HepG2 (cell line): ENCODE measurements around the gene CCDC57.
"Not testable (repeated sequence)": the region's sequence is repeated elsewhere in the genome, so short reads cannot be mapped to it uniquely, and the experiment has no call there.

Source experiments
- ATF1 ChIP-seq: IDR thresholded peaks from 2 replicates; pipeline ENCODE4 v1.6.1; 2016; ENCODE audit warnings: mild to moderate bottlenecking, control low read depth
- BRF2 ChIP-seq: sonication (generic); formaldehyde crosslinking; IDR thresholded peaks from 2 replicates; pipeline ENCODE4 v1.8.1; 2022; ENCODE audit warnings: mild to moderate bottlenecking, missing genetic modification reagents
- POLR2A ChIP-seq, 2 experiments: IDR thresholded peaks; 2 replicates each; pipeline ENCODE4 v1.6.1; 2011; ENCODE audit warnings: low read depth in 2 of 2, low read length in 2 of 2, mild to moderate bottlenecking in 1 of 2, moderate library complexity in 1 of 2; ENCODE audit not compliant: insufficient read depth in 1 of 2
- POLR2AphosphoS5 ChIP-seq: IDR thresholded peaks from 2 replicates; pipeline ENCODE4 v1.6.1; 2012; ENCODE audit warnings: low read depth, low read length
- YEATS2 ChIP-seq: sonication (generic); formaldehyde crosslinking; IDR thresholded peaks from 2 replicates; pipeline ENCODE4 v1.4.0; 2020; ENCODE audit warnings: missing genetic modification reagents, borderline replicate concordance
- ZNF878 ChIP-seq: sonication (generic); formaldehyde crosslinking; IDR thresholded peaks from 2 replicates; pipeline ENCODE4 v1.8.1; 2023; ENCODE audit warnings: mild to moderate bottlenecking, missing genetic modification reagents, moderate library complexity
- TF ChIP-seq, protein P1 (sequence below): IDR thresholded peaks from 2 replicates; pipeline ENCODE4 v1.6.1; 2016

- not testable (repeated sequence) for TF ChIP-seq BRF2 (CRISPR knock-in tag); YEATS2 (CRISPR knock-in tag); POLR2AphosphoS5; ZNF878 (CRISPR knock-in tag); POLR2A (IDR thresholded peaks at IDR 0.05; ENCODE audit: insufficient read depth in 1 of 2, low read depth in 2 of 2, low read length in 2 of 2); ATF1 (CRISPR knock-in tag)
- TF ChIP-seq, protein P1, sequence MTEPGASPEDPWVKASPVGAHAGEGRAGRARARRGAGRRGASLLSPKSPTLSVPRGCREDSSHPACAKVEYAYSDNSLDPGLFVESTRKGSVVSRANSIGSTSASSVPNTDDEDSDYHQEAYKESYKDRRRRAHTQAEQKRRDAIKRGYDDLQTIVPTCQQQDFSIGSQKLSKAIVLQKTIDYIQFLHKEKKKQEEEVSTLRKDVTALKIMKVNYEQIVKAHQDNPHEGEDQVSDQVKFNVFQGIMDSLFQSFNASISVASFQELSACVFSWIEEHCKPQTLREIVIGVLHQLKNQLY (CRISPR knock-in tag): not testable (repeated sequence)
Observed at GRCh38 chr17:82254746-82255145, 42.1 kb upstream of the CCDC57 start.
